Measurements from ENCODE around the gene CELF4. TPM values are rescaled to one million over a fixed set of nuclear protein-coding genes. Genes with fewer than 3 reads are reported as not detected.

The CELF4 gene
- total RNA-seq, 1 donor from 2014 or later: not detected

DNA sequence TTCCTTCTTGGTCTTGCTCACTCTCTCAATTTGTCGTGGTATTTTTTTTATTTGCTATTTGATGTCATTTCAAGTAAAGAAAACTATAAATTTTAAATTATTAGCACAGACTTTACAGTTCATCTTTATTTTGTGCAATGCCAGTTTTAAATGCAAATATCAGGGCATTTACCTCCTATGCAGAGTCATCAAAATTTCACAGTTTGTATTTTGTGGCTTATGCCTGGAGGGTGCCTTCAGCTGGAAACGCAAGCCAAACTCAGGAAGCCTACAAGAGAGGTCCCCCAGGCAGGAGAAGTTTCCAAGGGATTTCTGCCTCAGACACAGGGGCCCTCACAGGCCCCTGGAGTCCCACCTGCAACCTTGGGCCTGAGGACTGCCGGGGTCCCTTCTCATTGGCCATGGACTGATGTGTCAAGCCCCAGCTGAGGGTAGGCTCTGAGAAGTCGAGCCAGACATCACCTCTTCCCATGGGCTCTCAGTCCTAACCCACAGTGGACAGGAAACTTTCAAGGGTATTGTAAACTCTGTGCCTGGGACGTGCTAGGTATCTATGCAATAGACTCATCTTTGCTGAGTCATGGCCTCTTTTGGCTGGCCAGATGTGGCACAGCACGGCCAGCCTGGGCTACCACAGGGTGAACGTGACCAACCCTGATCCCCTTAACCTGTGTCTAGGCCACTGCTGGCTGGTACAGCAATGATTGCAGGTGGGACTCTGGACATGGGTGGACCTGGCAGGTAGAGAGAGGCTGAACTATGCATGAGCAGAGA, 236.5 kb downstream of the CELF4 start:
- peaks cover 23% of the 10 kb centered on the region for H3K27me3 ChIP-seq (ENCODE audit: control insufficient read depth, insufficient read depth, low read length)
- no peak overlapping the region for H3K4me3 ChIP-seq (ENCODE audit: low read depth, low read length)
- DNase-seq (ENCODE audit: low read depth): no peak
- no peaks in the 10 kb centered on the region for H3K36me3 ChIP-seq (ENCODE audit: control insufficient read depth, insufficient read depth, low read length)
- TF ChIP-seq, protein P1, sequence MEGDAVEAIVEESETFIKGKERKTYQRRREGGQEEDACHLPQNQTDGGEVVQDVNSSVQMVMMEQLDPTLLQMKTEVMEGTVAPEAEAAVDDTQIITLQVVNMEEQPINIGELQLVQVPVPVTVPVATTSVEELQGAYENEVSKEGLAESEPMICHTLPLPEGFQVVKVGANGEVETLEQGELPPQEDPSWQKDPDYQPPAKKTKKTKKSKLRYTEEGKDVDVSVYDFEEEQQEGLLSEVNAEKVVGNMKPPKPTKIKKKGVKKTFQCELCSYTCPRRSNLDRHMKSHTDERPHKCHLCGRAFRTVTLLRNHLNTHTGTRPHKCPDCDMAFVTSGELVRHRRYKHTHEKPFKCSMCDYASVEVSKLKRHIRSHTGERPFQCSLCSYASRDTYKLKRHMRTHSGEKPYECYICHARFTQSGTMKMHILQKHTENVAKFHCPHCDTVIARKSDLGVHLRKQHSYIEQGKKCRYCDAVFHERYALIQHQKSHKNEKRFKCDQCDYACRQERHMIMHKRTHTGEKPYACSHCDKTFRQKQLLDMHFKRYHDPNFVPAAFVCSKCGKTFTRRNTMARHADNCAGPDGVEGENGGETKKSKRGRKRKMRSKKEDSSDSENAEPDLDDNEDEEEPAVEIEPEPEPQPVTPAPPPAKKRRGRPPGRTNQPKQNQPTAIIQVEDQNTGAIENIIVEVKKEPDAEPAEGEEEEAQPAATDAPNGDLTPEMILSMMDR (IDR thresholded peaks at IDR 0.05; ENCODE audit: insufficient read depth, low read length, poor library complexity, severe bottlenecking): no peak

DNA sequence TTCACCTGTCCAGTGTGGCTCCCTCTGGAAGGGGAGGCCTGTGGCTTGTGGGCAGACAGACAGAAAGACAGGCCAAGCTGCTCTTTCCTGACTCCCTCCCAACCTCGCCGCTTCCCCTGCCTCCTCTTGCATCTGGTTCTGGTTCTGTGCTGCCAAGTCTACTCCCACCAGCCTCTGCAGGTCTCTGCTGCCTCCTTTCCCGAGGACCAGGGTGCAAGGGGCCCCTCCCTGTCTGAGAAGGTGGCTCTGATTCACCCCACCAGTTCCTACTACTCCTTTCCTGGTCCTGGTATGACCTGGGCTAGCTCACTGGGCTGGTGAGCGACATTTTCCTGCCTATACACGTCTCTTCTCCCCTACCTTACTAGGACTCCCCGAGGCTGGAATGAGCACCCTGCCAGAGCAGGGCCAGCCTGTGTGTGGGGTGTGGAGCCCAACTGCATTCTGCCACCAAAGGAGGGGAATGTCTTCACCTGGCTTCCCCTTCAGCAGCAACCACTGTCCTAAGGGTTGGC, 238.5 kb downstream of the CELF4 start:
- no peak for DNase-seq (ENCODE audit: low read depth)
- Histone ChIP-seq H3K27me3 (ENCODE audit: control insufficient read depth, insufficient read depth, low read length) (peaks cover 35% of the 10 kb centered on the region), H3K4me3 (ENCODE audit: low read depth, low read length) (no peak overlapping the region), H3K36me3 (ENCODE audit: control insufficient read depth, insufficient read depth, low read length) (no peaks in the 10 kb centered on the region)
- TF ChIP-seq, protein P1 (IDR thresholded peaks at IDR 0.05; ENCODE audit: insufficient read depth, low read length, poor library complexity, severe bottlenecking): no peak

DNA sequence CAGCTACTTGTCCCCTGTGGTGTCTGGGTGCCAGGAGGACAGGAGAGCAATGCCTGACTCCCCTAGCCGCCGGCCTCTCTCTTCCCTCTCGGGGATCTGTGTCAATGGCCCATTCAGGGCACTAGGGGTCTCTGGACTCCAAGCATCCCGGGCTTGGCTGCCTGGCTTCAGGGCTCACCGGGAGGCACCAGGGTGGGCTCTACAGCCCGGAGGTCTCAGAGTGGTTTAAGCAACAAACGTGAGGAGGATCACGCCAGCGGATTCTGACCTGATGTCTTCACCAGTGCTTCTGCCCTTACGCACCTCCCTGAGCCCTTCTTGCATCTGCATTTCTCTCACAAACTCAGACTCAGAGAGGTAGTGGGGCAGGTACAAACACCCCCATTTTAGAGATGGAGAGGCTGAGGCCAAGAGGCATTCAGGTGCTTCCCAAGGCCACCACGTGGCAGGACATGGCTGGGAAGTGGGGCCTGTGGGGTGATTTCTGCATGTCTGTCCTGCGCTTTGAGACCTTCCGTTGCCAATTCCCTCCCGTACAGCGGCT, 243.0 kb downstream of the CELF4 start:
- TF ChIP-seq, protein P1 (IDR thresholded peaks at IDR 0.05; ENCODE audit: insufficient read depth, low read length, poor library complexity, severe bottlenecking): peak; percentile 89
- peaks cover 51% of the 10 kb centered on the region for H3K27me3 ChIP-seq (ENCODE audit: control insufficient read depth, insufficient read depth, low read length)

DNA sequence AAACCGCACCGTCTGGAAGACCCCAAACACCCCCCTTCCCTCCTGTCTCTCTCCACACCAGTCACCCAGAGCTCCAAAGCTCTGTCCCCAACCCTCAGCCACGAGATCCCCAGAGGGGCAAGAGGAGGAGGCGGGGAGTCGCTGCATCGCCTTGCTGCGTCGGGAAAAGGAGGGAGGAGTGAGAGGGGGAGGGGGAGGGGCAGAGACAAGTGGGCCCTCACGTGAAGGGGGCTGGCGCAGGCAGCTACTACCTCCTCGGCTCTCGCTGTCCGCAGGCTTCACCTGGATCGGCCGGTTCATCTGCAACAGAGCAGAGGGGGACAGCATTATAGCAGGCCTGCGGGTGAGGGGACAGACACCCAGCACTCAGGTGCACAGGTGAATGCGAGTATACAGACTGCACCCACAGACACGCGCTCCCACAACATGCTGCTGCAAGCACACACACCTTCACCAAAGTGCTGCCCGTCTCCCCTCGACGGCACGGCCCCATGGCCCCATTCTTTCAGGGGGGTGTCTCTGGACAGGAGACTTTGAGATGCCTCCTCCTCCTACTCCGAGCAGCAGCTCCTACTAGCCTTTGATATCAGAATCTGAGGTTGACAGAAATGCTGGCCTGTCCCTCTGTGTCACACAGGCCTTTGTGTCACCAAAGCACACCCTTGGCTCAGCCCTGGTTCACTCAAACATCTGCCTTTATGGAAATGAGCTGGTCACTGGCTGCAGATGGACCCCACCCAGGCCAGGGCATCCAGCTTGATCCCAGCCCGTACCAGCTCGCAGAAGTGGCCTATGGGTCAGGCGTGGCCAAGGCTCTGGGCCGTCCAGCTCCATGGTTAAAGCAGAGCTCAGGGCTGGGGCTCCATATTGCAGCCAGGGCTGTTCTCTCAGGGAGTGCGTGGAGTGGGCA, 243.8 kb downstream of the CELF4 start:
- H3K36me3 ChIP-seq (ENCODE audit: control insufficient read depth, insufficient read depth, low read length): no peaks in the 10 kb centered on the region
- no peak for DNase-seq (ENCODE audit: low read depth)
- H3K4me3 ChIP-seq (ENCODE audit: low read depth, low read length): no peak overlapping the region
- H3K27me3 ChIP-seq (ENCODE audit: control insufficient read depth, insufficient read depth, low read length): peaks cover 46% of the 10 kb centered on the region
- TF ChIP-seq, protein P1 (IDR thresholded peaks at IDR 0.05; ENCODE audit: insufficient read depth, low read length, poor library complexity, severe bottlenecking): no peak

More for the DNA sequence above, 243.0 kb downstream of the CELF4 start:
- no peak for DNase-seq (ENCODE audit: low read depth)
- Histone ChIP-seq H3K36me3 (ENCODE audit: control insufficient read depth, insufficient read depth, low read length) (no peaks in the 10 kb centered on the region), H3K4me3 (ENCODE audit: low read depth, low read length) (no peak overlapping the region)

DNA sequence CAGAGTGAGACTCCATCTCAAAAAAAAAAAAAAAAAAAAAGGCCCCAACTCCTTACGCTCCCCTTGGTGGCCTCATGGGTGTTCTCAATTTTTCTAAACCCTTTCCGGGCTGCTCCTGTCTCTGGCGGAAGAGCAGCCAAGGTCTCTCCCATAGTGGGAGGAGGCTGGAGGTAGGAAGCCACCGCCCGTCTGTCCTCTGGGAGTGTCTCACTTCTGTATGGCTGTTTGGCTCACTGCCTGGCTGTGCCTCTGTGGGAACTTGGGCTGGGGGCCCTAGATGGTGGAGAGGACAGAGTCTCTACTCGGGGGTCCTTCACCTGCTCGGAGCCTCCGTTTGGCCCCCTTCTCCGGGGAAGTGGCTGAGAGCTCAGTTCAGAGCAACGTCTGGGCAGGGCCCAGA, 245.3 kb downstream of the CELF4 start:
- peaks cover 37% of the 10 kb centered on the region for H3K27me3 ChIP-seq (ENCODE audit: control insufficient read depth, insufficient read depth, low read length)

More for the DNA sequence above, 245.3 kb downstream of the CELF4 start:
- Histone ChIP-seq H3K36me3 (ENCODE audit: control insufficient read depth, insufficient read depth, low read length) (no peaks in the 10 kb centered on the region), H3K4me3 (ENCODE audit: low read depth, low read length) (no peak overlapping the region)
- DNase-seq (ENCODE audit: low read depth): no peak
- TF ChIP-seq, protein P1 (IDR thresholded peaks at IDR 0.05; ENCODE audit: insufficient read depth, low read length, poor library complexity, severe bottlenecking): no peak

All from kidney epithelial cell (primary cell).